Liver (tissue), 9 donors: ENCODE results near the gene DUSP9. TPM values are rescaled to one million over a fixed set of nuclear protein-coding genes. Genes with fewer than 3 reads are reported as not detected.

Experiments used
- DNase-seq: peaks from one replicate; pipeline ENCODE4 v3.0.0-alpha.2; 2017; ENCODE audit warnings: low spot score
- H3K27ac ChIP-seq, 2 donors: one replicate each; pipeline ENCODE4 v1.7.0; 2013; ENCODE audit warnings: inconsistent platforms in 2 of 2, low read length in 2 of 2, control low read depth in 1 of 2, low read depth in 1 of 2, mild to moderate bottlenecking in 1 of 2
- H3K27me3 ChIP-seq, 4 donors: one replicate each; pipeline versions ENCODE4 v1.6.1 to v1.7.0; 2013; ENCODE audit warnings: low read length in 3 of 4, inconsistent platforms in 1 of 4, mild to moderate bottlenecking in 1 of 4, moderate library complexity in 1 of 4; ENCODE audit not compliant: control insufficient read depth in 4 of 4, insufficient read depth in 4 of 4
- H3K36me3 ChIP-seq, 4 donors: one replicate each; pipeline versions ENCODE4 v1.6.1 to v1.7.0; 2013; ENCODE audit warnings: low read length in 3 of 4, mild to moderate bottlenecking in 3 of 4, low read depth in 1 of 4, moderate library complexity in 1 of 4; ENCODE audit not compliant: control insufficient read depth in 4 of 4, insufficient read depth in 3 of 4
- H3K4me1 ChIP-seq, 4 donors: one replicate each; pipeline versions ENCODE4 v1.6.1 to v1.7.0; 2013; ENCODE audit warnings: low read length in 3 of 4, mild to moderate bottlenecking in 3 of 4, moderate library complexity in 1 of 4; ENCODE audit not compliant: control insufficient read depth in 4 of 4, insufficient read depth in 4 of 4
- H3K4me3 ChIP-seq, 3 donors: one replicate each; pipeline versions ENCODE4 v1.6.1 to v1.7.0; 2013; ENCODE audit warnings: low read length in 3 of 3, control low read depth in 1 of 3, low read depth in 1 of 3, mild to moderate bottlenecking in 1 of 3
- H3K9ac ChIP-seq, 2 donors: one replicate each; pipeline ENCODE4 v1.7.0; 2013; ENCODE audit warnings: low read length in 2 of 2, mild to moderate bottlenecking in 2 of 2, moderate library complexity in 2 of 2, control low read depth in 1 of 2, low read depth in 1 of 2
- H3K9me3 ChIP-seq, 4 donors: one replicate each; pipeline versions ENCODE4 v1.6.1 to v1.7.0; 2013; ENCODE audit warnings: low read length in 3 of 4; ENCODE audit not compliant: control insufficient read depth in 4 of 4
- ATF3 ChIP-seq: IDR thresholded peaks from 2 replicates; pipeline ENCODE4 v1.6.1; 2016; ENCODE audit warnings: antibody characterized with exemption
- CTCF ChIP-seq: fragments of 150-350 bp; IDR thresholded peaks from 2 replicates; pipeline ENCODE4 v1.5.1; 2017; ENCODE audit warnings: improper control_type of control experiment, low read depth, low read length; ENCODE audit not compliant: missing input control
- EGR1 ChIP-seq, 2 donors: IDR thresholded peaks; 2 replicates each; pipeline ENCODE4 v1.6.1; 2016 to 2018; ENCODE audit warnings: antibody characterized with exemption in 2 of 2, low read depth in 2 of 2
- GABPA ChIP-seq, 2 donors: IDR thresholded peaks in 1 of 2; conservative IDR thresholded peaks in 1 of 2; 2 replicates each; pipeline ENCODE4 v1.6.1; 2016; ENCODE audit warnings: antibody characterized with exemption in 2 of 2, mild to moderate bottlenecking in 1 of 2, moderate library complexity in 1 of 2
- HNF4A ChIP-seq, 2 donors: conservative IDR thresholded peaks; 2 replicates each; pipeline ENCODE4 v1.6.1; 2016; ENCODE audit warnings: antibody characterized with exemption in 2 of 2, mild to moderate bottlenecking in 2 of 2
- HNF4G ChIP-seq: IDR thresholded peaks from 2 replicates; pipeline ENCODE4 v1.6.1; 2016; ENCODE audit warnings: antibody characterized with exemption
- JUND ChIP-seq, 2 donors: IDR thresholded peaks; 2 replicates each; pipeline ENCODE4 v1.6.1; 2016; ENCODE audit warnings: antibody characterized with exemption in 2 of 2
- MAX ChIP-seq: IDR thresholded peaks from 2 replicates; pipeline ENCODE4 v1.6.1; 2016; ENCODE audit warnings: antibody characterized with exemption
- RAD21 ChIP-seq, 2 donors: IDR thresholded peaks; 2 replicates each; pipeline ENCODE4 v1.6.1; 2016; ENCODE audit warnings: antibody characterized with exemption in 2 of 2, mild to moderate bottlenecking in 2 of 2
- RXRA ChIP-seq, 2 donors: IDR thresholded peaks; 2 replicates each; pipeline ENCODE4 v1.6.1; 2017 to 2018; ENCODE audit warnings: antibody characterized with exemption in 2 of 2, mild to moderate bottlenecking in 1 of 2
- SP1 ChIP-seq: IDR thresholded peaks from 2 replicates; pipeline ENCODE4 v1.6.1; 2018; ENCODE audit warnings: antibody characterized with exemption, mild to moderate bottlenecking
- TAF1 ChIP-seq: conservative IDR thresholded peaks from 2 replicates; pipeline ENCODE4 v1.6.1; 2016; ENCODE audit warnings: antibody characterized with exemption, mild to moderate bottlenecking
- YY1 ChIP-seq: IDR thresholded peaks from 2 replicates; pipeline ENCODE4 v1.6.1; 2016; ENCODE audit warnings: antibody characterized with exemption, mild to moderate bottlenecking
- ZBTB33 ChIP-seq: IDR thresholded peaks from 2 replicates; pipeline ENCODE4 v1.6.1; 2016; ENCODE audit warnings: antibody characterized with exemption
- WGBS: extraction: QIAGEN DNeasy Blood & Tissue Kit; methylation state at CpG from one replicate; pipeline ENCODE4 v1.1.7; 2013; 5-methylcytosine and 5-hydroxymethylcytosine counted together
- polyA plus RNA-seq, 2 donors: library from polyadenylated mRNA; stranded (reverse) in 1 of 2; unstranded in 1 of 2; fragments of 200-250 nt in 1 of 2; fragments of >200 nt in 1 of 2; fragmentation: Nextera tagmentation in 1 of 2; extraction: Ambion mirVana in 1 of 2; gene quantifications; one replicate each; pipeline versions ENCODE4 v1.2.1 to v1.2.3, GENCODE V29; 2013 to 2015
- total RNA-seq, 2 donors: library from RNA; depleted of rRNA; stranded (reverse); fragments of >200 nt; gene quantifications; one replicate each; pipeline ENCODE4 v1.2.3, GENCODE V29; 2014
- donor health status: healthy.
- donor health status: healthy.
- donor health status: healthy.
- donor health status: healthy.
- donor health status: healthy.

The DUSP9 gene
- total and polyA plus RNA-seq, 4 donors: 0.42 to 164 (median 1.4) TPM

- Histone ChIP-seq H3K27me3 (peaks cover 0 to 2% (median 0%) of the 10 kb centered on the region in 4 donors), H3K27ac (no peak overlapping the region), H3K4me1 (peaks cover 0 to 6% (median 3%) of the 10 kb centered on the region in 4 donors), H3K9me3 (no peaks in the 10 kb centered on the region), H3K9ac (no peak overlapping the region), H3K36me3 (no peaks in the 10 kb centered on the region), H3K4me3 (no peak overlapping the region)
- 76% methylated on average over 26 of the region's 27 CpGs for WGBS
- no peak for DNase-seq
- TF ChIP-seq YY1: no peak
- no peak for TF ChIP-seq JUND (IDR thresholded peaks at IDR 0.05)
- no peak for TF ChIP-seq HNF4A (conservative IDR thresholded peaks at IDR 0.05)
- TF ChIP-seq EGR1 (IDR thresholded peaks at IDR 0.05; ENCODE audit: low read depth in 2 of 2): no peak
- TF ChIP-seq ZBTB33: no peak
These were observed 9.6 kb upstream of the DUSP9 start for GRCh38 chrX:153637121-153638040.

- 87% methylated on average over 6 of the region's 6 CpGs for WGBS
- peaks cover 0 to 6% (median 3%) of the 10 kb centered on the region in 4 donors for H3K4me1 ChIP-seq
- peaks cover 0 to 2% (median under 1%) of the 10 kb centered on the region in 4 donors for H3K27me3 ChIP-seq
- no peak overlapping the region for H3K27ac ChIP-seq
- H3K4me3 ChIP-seq: no peak overlapping the region
- TF ChIP-seq ATF3: no peak
- no peaks in the 10 kb centered on the region for H3K36me3 ChIP-seq
- no peak for DNase-seq
- H3K9me3 ChIP-seq: no peaks in the 10 kb centered on the region
- no peak overlapping the region for H3K9ac ChIP-seq
These were observed 9.0 kb upstream of the DUSP9 start for GRCh38 chrX:153638041-153638371.

- no peak for DNase-seq
- H3K27ac ChIP-seq: no peak overlapping the region
- H3K9ac ChIP-seq: no peak overlapping the region
- peaks cover 0 to 3% (median under 1%) of the 10 kb centered on the region in 4 donors for H3K27me3 ChIP-seq
- no peaks in the 10 kb centered on the region for H3K9me3 ChIP-seq
- no peaks in the 10 kb centered on the region for H3K36me3 ChIP-seq
- 64% methylated on average over 20 of the region's 20 CpGs for WGBS
- H3K4me3 ChIP-seq: no peak overlapping the region
- peaks cover 1 to 11% (median 3%) of the 10 kb centered on the region in 4 donors for H3K4me1 ChIP-seq
- TF ChIP-seq RXRA (IDR thresholded peaks at IDR 0.05) (no peak), CTCF (no peak), GABPA (IDR thresholded peaks at IDR 0.05 in 1 of 2, conservative IDR thresholded peaks at IDR 0.05 in 1 of 2) (no peak), MAX (no peak), ZBTB33 (no peak), EGR1 (IDR thresholded peaks at IDR 0.05; ENCODE audit: low read depth in 2 of 2) (no peak), JUND (IDR thresholded peaks at IDR 0.05) (no peak), YY1 (no peak), TAF1 (no peak), HNF4G (no peak), ATF3 (no peak), SP1 (no peak), RAD21 (IDR thresholded peaks at IDR 0.05) (no peak), HNF4A (conservative IDR thresholded peaks at IDR 0.05) (no peak)
These were observed 8.4 kb upstream of the DUSP9 start for GRCh38 chrX:153638436-153639176.
